GM23248 (cell line): ENCODE data around the gene KRT12. TPM values are rescaled to one million over a fixed set of nuclear protein-coding genes. Genes with fewer than 3 reads are reported as not detected.

ENCODE experiments used
- DNase-seq: peaks from one replicate; pipeline ENCODE4 v3.0.0-alpha.2; 2015
- H2AFZ ChIP-seq: fragments of 200-600 bp; sonication (generic); 2 replicates; pipeline ENCODE4 v1.6.1; 2016; ENCODE audit warnings: antibody characterized with exemption
- H3F3A ChIP-seq: fragments of 200-600 bp; sonication (generic); 2 replicates; pipeline ENCODE4 v1.6.1; 2016; ENCODE audit warnings: mild to moderate bottlenecking, antibody characterized with exemption, mixed run types; ENCODE audit not compliant: insufficient read depth
- H3K27ac ChIP-seq: fragments of 200-600 bp; sonication (generic); 2 replicates; pipeline ENCODE4 v1.5.1; 2016; ENCODE audit warnings: mild to moderate bottlenecking
- H3K27me3 ChIP-seq: fragments of 200-600 bp; sonication (generic); replicated peaks from 2 replicates; pipeline ENCODE4 v1.6.1; 2016; ENCODE audit warnings: mild to moderate bottlenecking; ENCODE audit not compliant: insufficient read depth
- H3K36me3 ChIP-seq: fragments of 200-600 bp; sonication (generic); 2 replicates; pipeline ENCODE4 v1.6.1; 2016; ENCODE audit warnings: low read depth, mild to moderate bottlenecking
- H3K4me1 ChIP-seq: fragments of 200-600 bp; sonication (generic); 2 replicates; pipeline ENCODE4 v1.6.1; 2016; ENCODE audit warnings: mild to moderate bottlenecking; ENCODE audit not compliant: insufficient read depth
- H3K4me2 ChIP-seq: fragments of 200-600 bp; sonication (generic); one replicate; pipeline ENCODE4 v1.6.1; 2016; ENCODE audit warnings: mild to moderate bottlenecking; ENCODE audit not compliant: unreplicated experiment
- H3K4me3 ChIP-seq: fragments of 200-600 bp; sonication (generic); 2 replicates; pipeline ENCODE4 v1.5.1; 2016; ENCODE audit warnings: mild to moderate bottlenecking
- H3K79me2 ChIP-seq: fragments of 200-600 bp; sonication (generic); 2 replicates; pipeline ENCODE4 v1.6.1; 2016; ENCODE audit warnings: mild to moderate bottlenecking; ENCODE audit not compliant: insufficient read depth
- H3K9ac ChIP-seq: fragments of 200-600 bp; sonication (generic); 2 replicates; pipeline ENCODE4 v1.6.1; 2016; ENCODE audit warnings: mild to moderate bottlenecking
- H3K9me2 ChIP-seq: fragments of 200-600 bp; sonication (generic); 2 replicates; pipeline ENCODE4 v1.6.1; 2016; ENCODE audit warnings: mixed run types, mild to moderate bottlenecking, moderate library complexity; ENCODE audit not compliant: insufficient read depth
- H3K9me3 ChIP-seq: fragments of 200-600 bp; sonication (generic); one replicate; pipeline ENCODE4 v1.6.1; 2017; ENCODE audit warnings: low read depth
- H4K20me1 ChIP-seq: fragments of 200-600 bp; sonication (generic); 2 replicates; pipeline ENCODE4 v1.6.0; 2016; ENCODE audit not compliant: insufficient read depth
- EZH2 ChIP-seq: fragments of 200-600 bp; sonication (generic); IDR thresholded peaks from 2 replicates; pipeline ENCODE4 v1.6.1; 2018; ENCODE audit warnings: antibody characterized with exemption, mild to moderate bottlenecking; ENCODE audit not compliant: insufficient read depth, poor library complexity, severe bottlenecking
- EZH2phosphoT487 ChIP-seq: fragments of 200-600 bp; sonication (generic); IDR thresholded peaks from 2 replicates; pipeline ENCODE4 v1.6.1; 2018; ENCODE audit warnings: antibody characterized with exemption, moderate library complexity, mild to moderate bottlenecking, low read depth; ENCODE audit not compliant: insufficient read depth
- WGBS, 2 experiments: methylation state at CpG; one replicate each; pipeline ENCODE4 v1.1.6; 2015 to 2017; ENCODE audit warnings: low lambda C conversion rate in 2 of 2, low coverage in 1 of 2; ENCODE audit errors: missing lambda C conversion rate in 2 of 2; 5-methylcytosine and 5-hydroxymethylcytosine counted together
- in situ Hi-C: fragments of 300-500 bp; cut with MboI; formaldehyde crosslinking; loops from 2 replicates; pipeline ENCODE4 v1.15.0; 2020
- polyA plus RNA-seq: library from polyadenylated mRNA; unstranded; fragments of >200 nt; fragmentation: Nextera tagmentation; extraction: Ambion mirVana; gene quantifications from 2 replicates; pipeline ENCODE4 v1.2.1, GENCODE V29; 2016
- total RNA-seq: library from RNA; depleted of rRNA; stranded (reverse); fragments of >200 nt; shearing (Covaris generic); gene quantifications from 2 replicates; pipeline ENCODE4 v1.2.3, GENCODE V29; 2014

The KRT12 gene
- total and polyA plus RNA-seq, 2 experiments from 2014 or later, result not detected

DNA sequence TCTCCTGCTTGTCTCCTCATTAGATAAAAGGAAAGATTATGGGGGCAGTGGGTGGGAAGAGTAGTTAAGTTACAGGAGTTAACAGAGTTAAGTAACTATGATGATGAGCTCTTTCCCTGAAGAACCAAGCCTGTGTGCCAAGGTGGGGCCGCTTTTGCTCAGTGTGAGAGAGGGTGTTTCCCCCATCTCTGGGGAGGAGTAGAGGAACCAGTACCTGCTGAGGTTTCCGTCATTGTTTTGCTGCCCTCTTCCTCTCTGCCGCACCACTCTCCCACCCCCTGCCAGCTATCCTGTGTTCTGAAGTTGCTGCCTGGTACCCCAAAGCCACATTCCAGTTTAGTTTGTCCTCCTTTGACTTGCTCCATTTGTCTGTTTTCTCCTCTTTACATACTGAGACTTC is 23.8 kb downstream of the KRT12 start:
- in situ Hi-C loops, result no loop called here
- Histone ChIP-seq H3K36me3 (no peaks in the 10 kb centered on the region), H3K9me2 (no peaks in the 10 kb centered on the region), H3K79me2 (no peaks in the 10 kb centered on the region), H3K9me3 (no peaks in the 10 kb centered on the region), H4K20me1 (no peaks in the 10 kb centered on the region), H2AFZ (no peak overlapping the region), H3K27ac (no peak overlapping the region), H3K9ac (no peak overlapping the region), H3K4me3 (no peak overlapping the region), H3K27me3 (no peaks in the 10 kb centered on the region), H3F3A (no peaks in the 10 kb centered on the region), H3K4me1 (no peaks in the 10 kb centered on the region), H3K4me2 (no peak overlapping the region)
- WGBS, 2 experiments, result 32 to 36% methylated on average over 3 of the region's 3 CpGs
- DNase-seq, result no peak
- TF ChIP-seq EZH2 (no peak), EZH2phosphoT487 (no peak)

DNA sequence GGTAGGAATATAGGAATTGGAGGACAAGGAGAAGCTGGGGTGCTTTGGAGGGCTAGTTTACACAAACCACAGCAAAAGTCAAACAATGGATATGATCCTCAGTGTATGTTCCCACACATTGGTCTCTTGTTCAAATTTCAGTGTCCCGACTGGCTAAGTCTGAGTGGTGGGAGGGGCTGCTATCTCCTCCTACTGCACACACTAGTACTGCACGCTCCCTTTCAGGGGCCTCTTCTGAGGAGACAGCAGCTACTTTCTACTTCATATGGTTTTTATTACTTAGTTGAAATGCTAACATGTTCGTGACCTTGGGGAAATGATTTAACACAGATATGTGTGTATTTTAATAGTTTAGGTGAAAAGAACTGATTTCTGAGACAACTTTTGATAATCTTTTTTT is 25.8 kb downstream of the KRT12 start:
- WGBS, 2 experiments, result 76 to 79% methylated on average over 3 of the region's 3 CpGs

DNA sequence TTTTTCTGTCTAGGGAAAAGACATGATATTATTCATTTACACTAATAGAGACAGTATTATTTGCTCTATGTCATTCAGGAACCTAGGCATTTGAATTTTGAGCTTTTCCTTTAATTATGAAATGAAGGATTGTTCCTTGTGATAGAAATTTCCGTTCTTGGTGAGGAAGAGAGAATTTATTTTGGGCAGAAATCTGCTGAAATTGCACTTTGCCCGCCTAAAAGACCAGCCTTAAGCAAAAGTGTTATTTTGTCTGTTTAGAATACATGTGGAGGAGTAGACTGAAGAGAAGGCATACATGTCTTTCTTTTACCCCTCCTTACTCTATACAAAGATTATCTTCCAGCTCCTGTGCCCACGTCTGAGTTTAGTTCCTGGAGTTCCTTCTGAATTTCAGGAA is 27.8 kb downstream of the KRT12 start:
- TF ChIP-seq EZH2 (no peak), EZH2phosphoT487 (no peak)
- Histone ChIP-seq H3K36me3 (0 out of 2 replicates have a peak, but pooled peaks cover 4% of the 10 kb centered on the region), H3K79me2 (no peaks in the 10 kb centered on the region), H2AFZ (no peak overlapping the region), H3F3A (no peaks in the 10 kb centered on the region), H3K4me2 (no peak overlapping the region), H4K20me1 (no peaks in the 10 kb centered on the region), H3K9ac (no peak overlapping the region), H3K4me3 (no peak overlapping the region), H3K9me3 (no peaks in the 10 kb centered on the region), H3K4me1 (no peaks in the 10 kb centered on the region), H3K27ac (no peak overlapping the region), H3K27me3 (no peaks in the 10 kb centered on the region), H3K9me2 (no peaks in the 10 kb centered on the region)
- WGBS, 2 experiments, result 90 to 97% methylated on average over 3 of the region's 3 CpGs
- DNase-seq, result no peak
- in situ Hi-C loops, result no loop called here

More for the DNA sequence above, 25.8 kb downstream of the KRT12 start:
- Histone ChIP-seq H2AFZ (no peak overlapping the region), H3K36me3 (no peaks in the 10 kb centered on the region), H3K9ac (no peak overlapping the region), H3K4me1 (no peaks in the 10 kb centered on the region), H3K9me2 (no peaks in the 10 kb centered on the region), H3K4me2 (no peak overlapping the region), H3K27ac (no peak overlapping the region), H3K79me2 (no peaks in the 10 kb centered on the region), H3F3A (no peaks in the 10 kb centered on the region), H4K20me1 (no peaks in the 10 kb centered on the region), H3K9me3 (no peaks in the 10 kb centered on the region), H3K4me3 (no peak overlapping the region), H3K27me3 (no peaks in the 10 kb centered on the region)
- in situ Hi-C loops, result no loop called here
- TF ChIP-seq EZH2phosphoT487, result no peak
- TF ChIP-seq EZH2, result no peak
- DNase-seq, result no peak

- Histone ChIP-seq H3K4me2 (no peak overlapping the region), H3K4me3 (no peak overlapping the region), H4K20me1 (no peaks in the 10 kb centered on the region), H3K27me3 (no peaks in the 10 kb centered on the region), H3F3A (no peaks in the 10 kb centered on the region), H3K4me1 (no peaks in the 10 kb centered on the region), H3K36me3 (peaks cover 4% of the 10 kb centered on the region; the same call in 1 of the 2 replicates), H3K27ac (no peak overlapping the region), H3K79me2 (no peaks in the 10 kb centered on the region), H3K9me3 (no peaks in the 10 kb centered on the region), H3K9me2 (no peaks in the 10 kb centered on the region), H2AFZ (no peak overlapping the region), H3K9ac (no peak overlapping the region)
- in situ Hi-C loops, result no loop called here
- 96 to 100% methylated on average over 4 of the region's 4 CpGs for WGBS, 2 experiments
- no peak for DNase-seq
- TF ChIP-seq EZH2phosphoT487, result no peak
- no peak for TF ChIP-seq EZH2
These were observed 31.0 kb downstream of the KRT12 start for GRCh38 chr17:40836020-40836419.

GRCh38 chr17:40833882-40834281 is 33.1 kb downstream of the KRT12 start:
- H3K79me2 ChIP-seq, result peaks cover 16% of the 10 kb centered on the region; the same call in 1 of the 2 replicates
- no peaks in the 10 kb centered on the region for H3K9me3 ChIP-seq
- peaks cover 4% of the 10 kb centered on the region; the same call in 1 of the 2 replicates for H3K36me3 ChIP-seq
- H3K4me1 ChIP-seq, result no peaks in the 10 kb centered on the region
- no peak for DNase-seq
- H3F3A ChIP-seq, result no peaks in the 10 kb centered on the region
- no peak overlapping the region for H3K27ac ChIP-seq
- no peak overlapping the region for H3K9ac ChIP-seq
- in situ Hi-C loops, result no loop called here
- TF ChIP-seq EZH2phosphoT487 (no peak), EZH2 (no peak)
- H3K27me3 ChIP-seq, result no peaks in the 10 kb centered on the region
- H3K4me2 ChIP-seq, result no peak overlapping the region
- no peaks in the 10 kb centered on the region for H3K9me2 ChIP-seq
- H2AFZ ChIP-seq, result no peak overlapping the region
- no peaks in the 10 kb centered on the region for H4K20me1 ChIP-seq
- H3K4me3 ChIP-seq, result no peak overlapping the region
